Bronchus fibroblast of lung (primary cell): Measurements from ENCODE around the gene ZNF780A. TPM values are rescaled to one million over a fixed set of nuclear protein-coding genes. Genes with fewer than 3 reads are reported as not detected.

ENCODE experiments used
- total RNA-seq: library from RNA; depleted of rRNA; stranded (reverse); fragments of >200 nt; gene quantifications from 2 replicates; pipeline ENCODE4 v1.2.3, GENCODE V29; 2015

ZNF780A gene
- total RNA-seq: 7.7 and 11.1 TPM in 2 replicates

DNA sequence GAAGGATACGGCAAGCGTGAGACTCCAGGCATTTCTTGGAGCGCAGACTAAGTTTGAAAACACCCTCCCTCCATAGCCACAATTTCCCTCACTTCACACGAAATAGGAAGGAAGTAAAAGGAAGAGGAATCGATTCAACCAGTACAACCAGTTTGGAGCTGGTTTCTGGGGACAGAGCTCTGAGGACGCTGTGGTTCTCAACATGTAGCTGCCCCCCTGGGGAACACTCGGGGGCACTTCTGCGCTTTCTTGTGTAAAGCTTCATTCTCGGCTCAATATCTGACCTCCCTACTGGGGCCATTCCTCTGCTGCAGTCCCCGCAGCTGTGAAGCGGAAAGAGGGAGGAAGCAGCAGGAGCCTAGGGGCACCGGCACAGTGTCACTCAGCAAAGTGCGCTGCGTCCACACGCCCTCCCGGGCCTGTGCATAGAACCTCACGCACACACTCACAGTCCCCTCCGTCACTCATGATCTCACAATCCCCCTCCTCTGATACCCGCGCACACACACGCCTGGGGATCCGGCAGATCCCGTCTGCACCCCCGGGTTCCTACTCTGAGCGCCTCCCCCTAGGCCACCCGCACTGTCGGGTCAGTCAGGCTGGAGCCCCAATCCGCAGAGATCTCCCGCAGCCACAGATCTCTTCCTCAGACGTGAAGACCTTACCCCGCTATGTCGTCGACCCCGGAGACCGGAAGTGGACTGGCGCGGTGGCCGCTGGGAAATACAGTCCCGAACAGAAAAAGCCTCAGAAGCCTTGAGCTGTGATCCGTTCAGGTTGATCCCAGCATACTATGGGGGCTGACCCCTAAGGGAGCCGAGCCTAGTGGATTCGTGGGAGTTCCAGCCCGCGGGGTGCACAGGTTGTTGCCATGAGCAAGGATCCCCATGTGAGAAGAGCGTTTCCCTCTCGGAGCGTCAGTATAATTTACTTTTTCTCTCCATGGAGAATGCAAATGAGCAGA lies at the start of gene ZNF780A:
Gene ZNF780A, minus strand, starts transcription at position 703 of the 964 bp plus-strand sequence. CDS start 6,190 bp downstream, outside the sequence.

DNA sequence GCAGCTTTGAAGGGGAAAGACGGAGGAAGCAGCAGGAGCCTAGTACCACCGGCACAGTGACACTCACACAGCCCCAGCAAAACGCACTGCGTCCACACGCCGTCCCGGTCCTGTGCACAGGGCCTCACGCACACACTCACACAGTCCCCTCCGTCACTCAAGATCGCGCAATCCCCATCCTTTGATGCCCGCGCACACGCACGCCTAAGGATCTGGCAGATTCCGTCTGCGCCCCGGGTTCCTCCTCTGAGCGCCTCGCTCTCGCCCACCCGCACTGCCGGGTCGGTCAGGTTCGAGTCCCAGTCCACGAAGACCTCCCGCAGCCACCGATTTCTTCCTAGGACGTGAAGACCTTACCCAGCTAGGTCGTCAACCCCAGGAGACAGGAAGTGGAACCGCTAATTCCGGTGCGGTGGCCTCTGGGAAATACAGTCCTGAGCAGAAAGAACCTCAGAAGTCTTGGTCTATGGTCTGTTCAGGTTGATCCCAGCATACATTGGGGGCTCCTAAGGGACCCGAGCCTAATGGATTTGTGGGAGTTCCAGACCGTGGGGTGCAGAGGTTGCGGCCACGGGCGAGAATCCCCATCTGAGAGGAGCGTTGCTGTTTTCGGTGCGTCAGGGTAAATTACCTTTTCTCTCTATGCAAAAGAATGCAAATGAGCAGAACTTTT lies 34.8 kb downstream of the ZNF780A start, which contains the start of gene ZNF780B:
Gene ZNF780B, minus strand, starts transcription at position 400 of the 673 bp plus-strand sequence. CDS start 5,899 bp downstream, outside the sequence.

Other genes starting within 250 kb of the ZNF780A start
- gene FBL, start 244.6 kb downstream of the ZNF780A start, total RNA-seq: 198 and 238 TPM in 2 replicates
- gene FCGBP, start 156.3 kb downstream of the ZNF780A start, total RNA-seq: under 0.01 TPM in 1 of 2 replicates, not detected in the other
- 162 and 186 TPM in 2 replicates for gene PSMC4, start 119.8 kb downstream of the ZNF780A start, total RNA-seq
- 2.2 and 2.9 TPM in 2 replicates for gene ZNF546, start 93.9 kb downstream of the ZNF780A start, total RNA-seq
- gene ZNF780B, start 34.7 kb downstream of the ZNF780A start, total RNA-seq: 3.6 and 6.6 TPM in 2 replicates
- 4.9 and 5.1 TPM in 2 replicates for gene MAP3K10, start 100.5 kb upstream of the ZNF780A start, total RNA-seq
- not detected in 2 replicates for gene TTC9B, start 127.4 kb upstream of the ZNF780A start, total RNA-seq
- not detected in 2 replicates for gene CCNP, start 135.7 kb upstream of the ZNF780A start, total RNA-seq
- gene AKT2, start 194.4 kb upstream of the ZNF780A start, total RNA-seq: 67.5 and 73.3 TPM in 2 replicates